Uterus (tissue), 4 donors: ENCODE measurements around the gene GNAT2. TPM values are rescaled to one million over a fixed set of nuclear protein-coding genes. Genes with fewer than 3 reads are reported as not detected.

Experiments used
- DNase-seq, 2 donors: peaks; one replicate each; pipeline ENCODE4 v3.0.0-alpha.2; 2019 to 2020
- H3K27ac ChIP-seq, 2 donors: fragments of 200-600 bp; sonication (generic); 1 replicate in 1 of 2; 2 replicates in 1 of 2; pipeline ENCODE4 v1.5.1; 2016 to 2018
- H3K27me3 ChIP-seq, 2 donors: fragments of 200-600 bp; sonication (generic); one replicate each; pipeline ENCODE4 v1.5.1; 2018 to 2019; ENCODE audit warnings: control low read depth in 1 of 2
- H3K36me3 ChIP-seq, 2 donors: fragments of 200-600 bp; sonication (generic); one replicate each; pipeline ENCODE4 v1.5.1; 2019; ENCODE audit warnings: control low read depth in 1 of 2
- H3K4me1 ChIP-seq, 2 donors: fragments of 200-600 bp; sonication (generic); one replicate each; pipeline ENCODE4 v1.5.1; 2018 to 2019; ENCODE audit warnings: control low read depth in 1 of 2
- H3K4me3 ChIP-seq, 2 donors: fragments of 200-600 bp; sonication (generic); 1 replicate in 1 of 2; 2 replicates in 1 of 2; pipeline ENCODE4 v1.5.1; 2018 to 2019; ENCODE audit warnings: mild to moderate bottlenecking in 1 of 2
- H3K9me3 ChIP-seq, 2 donors: fragments of 200-600 bp; sonication (generic); one replicate each; pipeline ENCODE4 v1.5.1; 2019; ENCODE audit warnings: control low read depth in 1 of 2
- POLR2A ChIP-seq, 2 donors: fragments of 450-650 bp; IDR thresholded peaks; one replicate each; pipeline ENCODE4 v1.6.1; 2016; ENCODE audit warnings: antibody characterized with exemption in 2 of 2, mild to moderate bottlenecking in 1 of 2, moderate library complexity in 1 of 2
- intact Hi-C: fragments of 100-400 bp; cut with DNase I; formaldehyde crosslinking; loops from one replicate; pipeline ENCODE4 v1.15.1; 2023; ENCODE audit warnings: low total_unique reads
- total RNA-seq, 4 donors: library from RNA; depleted of rRNA in 3 of 4; stranded (reverse); fragments of >200 nt in 3 of 4; gene quantifications; one replicate each; pipeline versions ENCODE4 v1.1.0 to v1.2.4, GENCODE V29; 2014 to 2023
- TF ChIP-seq, protein P1 (sequence below), 4 experiments: fragments of 200-600 bp in 2 of 4; fragments of 450-650 bp in 2 of 4; sonication (generic) in 2 of 4; IDR thresholded peaks; one replicate each; pipeline ENCODE4 v1.5.1; 2016 to 2019; ENCODE audit warnings: antibody characterized with exemption in 4 of 4, mild to moderate bottlenecking in 2 of 4, moderate library complexity in 1 of 4
- donor health status: DM: yes; HTN: yes; CAD: no.

The GNAT2 gene
- total RNA-seq, 4 donors from 2014 or later = not detected

DNA sequence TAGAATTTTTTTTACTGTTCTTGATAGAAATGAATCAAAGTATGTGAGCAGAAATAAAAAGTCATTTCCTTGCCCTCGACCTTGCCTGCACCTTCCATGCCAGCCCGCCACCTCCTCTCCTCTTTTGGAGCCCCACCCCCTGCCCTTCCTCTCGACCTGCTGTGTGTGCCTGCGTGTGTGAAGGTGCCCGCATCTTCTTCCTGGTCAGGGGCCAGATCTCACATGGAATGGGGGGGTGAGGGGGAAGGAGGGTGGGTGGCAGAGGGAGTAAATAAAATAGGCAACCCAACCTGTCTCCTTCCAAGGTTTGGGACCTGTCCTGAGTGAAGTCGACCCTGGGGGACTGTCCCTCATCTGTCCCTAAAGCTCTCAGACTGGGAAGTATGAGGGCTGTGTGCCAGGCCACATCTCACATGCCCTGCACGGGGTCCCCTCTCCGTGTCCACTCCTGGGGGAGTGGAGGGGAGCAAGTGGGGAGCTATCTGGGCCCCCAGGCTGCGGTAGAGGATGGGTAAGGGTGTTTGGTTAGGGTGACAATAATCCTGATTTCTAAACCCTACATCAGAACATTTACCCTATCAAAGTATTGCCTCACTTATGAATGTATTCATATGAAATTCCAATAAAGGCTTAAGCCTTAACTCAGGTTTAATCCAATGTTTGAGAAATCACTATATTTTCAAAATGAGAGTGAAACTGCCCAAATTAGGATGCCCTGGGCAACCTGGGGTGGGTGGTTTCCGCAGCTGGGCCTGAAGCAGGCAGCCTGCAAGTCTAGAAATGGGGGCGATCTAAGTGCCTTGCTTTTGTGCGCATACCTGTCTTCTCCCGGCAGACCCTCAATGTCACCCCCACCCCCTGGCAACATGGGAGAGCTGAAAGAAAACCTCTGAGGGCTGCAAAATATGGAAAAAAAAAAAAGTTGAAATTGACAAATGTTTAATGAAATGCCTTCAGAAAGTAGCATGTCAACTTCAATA lies 15.6 kb upstream of the GNAT2 start:
- Histone ChIP-seq H3K27me3 (no peaks in the 10 kb centered on the region), H3K9me3 (no peaks in the 10 kb centered on the region), H3K36me3 (no peaks in the 10 kb centered on the region), H3K27ac (no peak overlapping the region), H3K4me1 (peaks cover 4 to 6% of the 10 kb centered on the region in 2 donors), H3K4me3 (no peak overlapping the region)
- intact Hi-C loops = loop anchor here (10.0 kb wide), 1 partner anchor 90 kb away; the partner anchor contains the start of gene GNAI3
- TF ChIP-seq POLR2A (IDR thresholded peaks at IDR 0.05) = no peak
- TF ChIP-seq, protein P1, sequence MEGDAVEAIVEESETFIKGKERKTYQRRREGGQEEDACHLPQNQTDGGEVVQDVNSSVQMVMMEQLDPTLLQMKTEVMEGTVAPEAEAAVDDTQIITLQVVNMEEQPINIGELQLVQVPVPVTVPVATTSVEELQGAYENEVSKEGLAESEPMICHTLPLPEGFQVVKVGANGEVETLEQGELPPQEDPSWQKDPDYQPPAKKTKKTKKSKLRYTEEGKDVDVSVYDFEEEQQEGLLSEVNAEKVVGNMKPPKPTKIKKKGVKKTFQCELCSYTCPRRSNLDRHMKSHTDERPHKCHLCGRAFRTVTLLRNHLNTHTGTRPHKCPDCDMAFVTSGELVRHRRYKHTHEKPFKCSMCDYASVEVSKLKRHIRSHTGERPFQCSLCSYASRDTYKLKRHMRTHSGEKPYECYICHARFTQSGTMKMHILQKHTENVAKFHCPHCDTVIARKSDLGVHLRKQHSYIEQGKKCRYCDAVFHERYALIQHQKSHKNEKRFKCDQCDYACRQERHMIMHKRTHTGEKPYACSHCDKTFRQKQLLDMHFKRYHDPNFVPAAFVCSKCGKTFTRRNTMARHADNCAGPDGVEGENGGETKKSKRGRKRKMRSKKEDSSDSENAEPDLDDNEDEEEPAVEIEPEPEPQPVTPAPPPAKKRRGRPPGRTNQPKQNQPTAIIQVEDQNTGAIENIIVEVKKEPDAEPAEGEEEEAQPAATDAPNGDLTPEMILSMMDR (IDR thresholded peaks at IDR 0.05) = no peak
- DNase-seq = no peak

DNA sequence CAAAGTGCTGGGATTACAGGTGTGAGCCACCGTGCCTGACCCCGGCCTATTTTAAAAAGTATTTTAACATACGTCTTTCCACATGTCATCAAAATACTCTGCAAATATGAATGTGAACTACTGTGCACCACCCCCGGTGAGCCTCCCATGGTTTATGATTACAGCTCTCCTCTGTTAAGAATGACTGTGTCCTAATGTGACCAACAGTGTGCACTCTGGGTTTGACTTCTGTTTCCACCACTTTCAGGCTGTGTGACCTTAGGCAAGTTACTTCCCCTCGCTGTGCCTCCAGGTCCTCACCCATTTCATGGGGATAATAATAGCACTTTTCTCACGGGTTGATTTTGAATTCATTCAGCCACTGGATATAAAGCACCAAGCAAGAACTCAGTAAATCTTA lies 14.9 kb upstream of the GNAT2 start:
- intact Hi-C loops = loop anchor here (10.0 kb wide), 1 partner anchor 89 kb away; the partner anchor contains the start of gene GNAI3
- Histone ChIP-seq H3K9me3 (no peaks in the 10 kb centered on the region), H3K27me3 (no peaks in the 10 kb centered on the region), H3K4me1 (peaks cover 4 to 6% of the 10 kb centered on the region in 2 donors), H3K36me3 (no peaks in the 10 kb centered on the region), H3K27ac (no peak overlapping the region), H3K4me3 (no peak overlapping the region)
- no peak for TF ChIP-seq POLR2A (IDR thresholded peaks at IDR 0.05)
- TF ChIP-seq, protein P1 (IDR thresholded peaks at IDR 0.05) = no peak
- DNase-seq = no peak

DNA sequence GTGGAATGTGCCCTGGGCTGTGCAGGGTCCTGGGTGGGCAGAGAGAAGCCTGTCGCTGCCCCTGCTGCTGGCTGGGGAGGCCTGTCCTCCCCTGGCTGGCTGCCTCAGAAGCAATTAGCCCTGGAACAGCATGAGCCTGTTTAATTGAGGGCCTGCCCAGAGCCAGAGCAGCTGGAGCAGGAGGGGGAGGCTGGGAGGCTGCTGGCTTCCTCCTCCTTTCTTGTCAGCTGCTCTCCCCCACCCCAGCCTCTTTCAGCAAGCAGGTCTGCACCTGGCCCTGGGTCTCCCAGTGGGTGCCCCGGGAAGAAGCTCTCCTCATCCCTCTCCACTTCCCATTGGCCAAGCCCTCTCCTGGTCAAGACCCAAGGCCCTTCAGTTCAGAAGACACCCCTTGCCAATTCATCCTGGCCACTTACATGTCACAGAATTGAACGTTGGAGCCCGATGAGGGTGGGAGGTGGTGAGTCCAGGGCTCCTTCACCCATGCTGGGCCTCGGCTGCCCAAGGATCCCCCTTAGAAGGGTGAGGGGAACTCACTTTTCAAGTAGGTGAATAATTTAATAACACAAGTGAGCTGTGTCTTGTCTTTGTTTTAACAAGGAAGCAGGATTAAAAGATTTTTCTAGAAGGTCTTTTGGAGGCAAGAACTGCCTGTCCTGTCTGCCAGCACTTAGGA lies 13.4 kb upstream of the GNAT2 start:
- Histone ChIP-seq H3K4me3 (no peak overlapping the region), H3K4me1 (peaks cover 4 to 6% of the 10 kb centered on the region in 2 donors), H3K36me3 (no peaks in the 10 kb centered on the region), H3K27ac (peak overlapping the region; percentile 50 to 59), H3K27me3 (no peaks in the 10 kb centered on the region), H3K9me3 (no peaks in the 10 kb centered on the region)
- peak; percentile 58 to 78 for DNase-seq
- TF ChIP-seq, protein P1 (IDR thresholded peaks at IDR 0.05) = no peak
- no peak for TF ChIP-seq POLR2A (IDR thresholded peaks at IDR 0.05)
- intact Hi-C loops = loop anchor here (10.0 kb wide), 1 partner anchor 88 kb away; the partner anchor contains the start of gene GNAI3

DNA sequence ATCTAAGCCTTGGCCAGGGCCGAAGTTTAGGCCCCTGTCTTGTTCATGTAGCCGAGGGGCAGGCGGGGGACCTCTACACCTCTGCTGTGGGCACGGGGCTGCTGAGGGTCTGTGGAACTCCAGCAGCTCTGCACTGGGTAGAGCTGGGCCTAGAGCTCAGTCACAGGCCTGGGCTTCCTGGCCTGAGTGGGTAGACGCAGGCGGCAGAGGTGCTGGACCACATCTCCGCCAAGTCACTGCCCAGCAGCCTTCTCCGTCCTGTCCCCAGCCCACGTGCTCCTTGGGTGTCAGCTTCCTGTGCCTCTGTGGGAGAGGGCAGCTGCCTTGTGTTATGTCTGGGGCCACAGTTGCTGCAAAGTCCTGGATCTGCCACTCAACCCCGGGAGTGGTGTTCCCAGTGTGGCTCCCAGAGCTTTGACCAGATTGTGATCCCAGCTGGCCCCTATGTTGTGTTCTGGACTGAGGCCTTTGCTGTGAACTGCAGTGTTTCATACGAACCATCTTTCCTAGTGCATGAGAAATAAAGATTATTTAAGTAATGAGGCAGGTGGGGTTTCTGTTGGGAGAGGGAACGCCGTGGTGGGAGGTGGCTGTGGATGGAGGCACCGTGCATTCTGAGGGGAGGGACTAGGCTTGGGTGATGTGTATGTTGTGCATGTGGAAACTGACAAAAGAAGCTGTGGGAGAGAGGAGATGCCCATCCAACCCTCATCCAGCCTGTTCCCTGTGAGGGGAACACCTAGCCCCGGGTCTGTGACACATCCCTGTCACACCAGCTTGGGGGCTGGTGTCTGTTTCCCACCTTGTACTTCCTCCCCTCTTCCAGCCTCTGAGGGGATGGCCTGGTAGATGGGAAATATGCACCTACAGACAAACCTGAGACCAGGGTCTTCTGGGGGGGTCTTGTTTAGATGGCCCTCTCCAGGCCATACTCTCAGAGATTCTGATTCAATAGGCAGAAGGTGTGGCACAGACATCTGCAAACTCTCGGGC lies 12.4 kb upstream of the GNAT2 start:
- peak overlapping the region in 1 of 2 donors; percentile 59 for H3K27ac ChIP-seq
- H3K27me3 ChIP-seq = no peaks in the 10 kb centered on the region
- no peak overlapping the region for H3K4me3 ChIP-seq
- H3K4me1 ChIP-seq = peaks cover 4 to 6% of the 10 kb centered on the region in 2 donors
- no peaks in the 10 kb centered on the region for H3K36me3 ChIP-seq
- intact Hi-C loops = loop anchor here (10.0 kb wide), 1 partner anchor 87 kb away; the partner anchor contains the start of gene GNAI3
- TF ChIP-seq, protein P1 (IDR thresholded peaks at IDR 0.05) = no peak
- no peak for TF ChIP-seq POLR2A (IDR thresholded peaks at IDR 0.05)
- no peak for DNase-seq
- H3K9me3 ChIP-seq = no peaks in the 10 kb centered on the region
